Measurements from ENCODE around the gene MED8.

The MED8 gene

DNA sequence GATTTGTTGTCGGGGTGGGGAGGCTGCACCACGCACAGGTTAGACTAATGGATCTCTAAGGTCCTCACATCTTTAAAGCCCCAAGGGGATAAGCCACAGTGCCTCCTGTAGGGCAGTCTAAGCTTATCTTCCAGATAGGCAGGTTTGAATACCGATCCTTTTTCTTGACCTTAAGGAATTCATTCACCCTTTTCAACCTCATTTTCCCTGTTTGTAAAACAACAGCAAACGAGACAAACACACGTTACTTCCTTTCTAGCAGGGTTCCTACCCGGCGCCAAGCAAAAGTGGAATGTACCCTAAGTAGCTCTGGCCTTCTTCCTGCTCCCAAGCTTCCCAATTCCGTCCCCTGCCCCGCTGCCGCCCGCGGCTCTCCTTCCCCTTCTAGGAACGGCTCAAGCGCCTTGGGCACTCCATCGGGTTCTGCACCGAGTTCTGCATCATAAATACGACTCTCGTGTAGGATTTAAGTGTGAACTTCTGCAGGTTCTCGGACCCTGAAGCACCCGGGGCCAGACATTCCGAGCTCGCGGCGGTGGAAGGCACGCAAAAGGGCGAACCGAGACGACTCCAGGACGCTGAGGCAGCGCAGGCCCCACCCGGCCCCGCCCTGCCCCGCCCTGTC lies 31.4 kb downstream of the MED8 start:
- peak; percentile 100 for DNase-seq

- no peak for DNase-seq
These were observed 32.3 kb downstream of the MED8 start for GRCh38 chr1:43357251-43357650.

GRCh38 chr1:43354936-43355335 lies 34.7 kb downstream of the MED8 start:
- DNase-seq = no peak

GRCh38 chr1:43354471-43354870 lies 35.1 kb downstream of the MED8 start:
- no peak for DNase-seq

GRCh38 chr1:43352881-43353280 lies 36.7 kb downstream of the MED8 start:
- no peak for DNase-seq

DNA sequence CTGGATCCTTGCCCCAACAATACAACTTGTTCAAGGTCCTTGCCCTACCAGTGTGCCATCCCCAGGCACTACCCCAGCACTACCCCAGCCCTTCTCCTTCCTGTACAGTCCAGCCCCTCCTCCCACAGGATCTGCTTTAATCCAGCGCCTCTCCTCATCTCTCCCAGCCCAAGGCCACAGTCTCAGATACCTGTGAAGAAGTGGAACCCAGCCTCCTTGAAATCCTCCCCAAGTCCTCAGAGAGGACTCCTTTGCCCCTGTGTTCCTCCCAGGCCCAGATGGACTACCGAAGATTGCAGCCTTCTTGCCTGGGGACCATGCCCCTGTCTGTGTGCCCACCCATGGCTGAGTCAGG lies 37.3 kb downstream of the MED8 start:
- DNase-seq = no peak

GRCh38 chr1:43351421-43352350 lies 37.9 kb downstream of the MED8 start:
- no peak for DNase-seq

DNA sequence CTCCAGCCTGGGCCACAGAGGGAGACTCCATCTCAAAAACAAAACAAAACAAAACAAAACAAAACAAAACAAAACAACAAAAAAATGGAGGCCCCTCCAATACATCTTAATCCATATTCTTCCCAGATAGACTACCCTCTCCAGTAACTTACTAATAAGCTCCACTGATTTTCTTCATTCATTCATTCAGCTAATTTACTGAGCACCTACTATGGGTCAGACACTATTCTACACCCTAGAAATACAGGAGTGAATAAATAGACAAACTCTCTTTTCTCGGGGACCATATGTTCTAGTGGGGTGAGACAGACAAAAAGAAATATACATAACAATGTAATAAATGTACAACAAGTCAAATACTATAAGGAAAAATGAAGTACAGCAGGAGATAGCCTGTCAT lies 38.6 kb downstream of the MED8 start:
- DNase-seq = no peak

- DNase-seq = no peak
These were observed 39.9 kb downstream of the MED8 start for GRCh38 chr1:43349594-43350306.

GRCh38 chr1:43348809-43349593 lies 40.6 kb downstream of the MED8 start:
- peak; percentile 100 for DNase-seq

- peak; percentile 100 for DNase-seq
These were observed 41.2 kb downstream of the MED8 start for GRCh38 chr1:43348343-43348808.

- no peak for DNase-seq
These were observed 43.0 kb downstream of the MED8 start for GRCh38 chr1:43346636-43347035.

GRCh38 chr1:43345120-43345519 lies 44.5 kb downstream of the MED8 start:
- DNase-seq = no peak

DNA sequence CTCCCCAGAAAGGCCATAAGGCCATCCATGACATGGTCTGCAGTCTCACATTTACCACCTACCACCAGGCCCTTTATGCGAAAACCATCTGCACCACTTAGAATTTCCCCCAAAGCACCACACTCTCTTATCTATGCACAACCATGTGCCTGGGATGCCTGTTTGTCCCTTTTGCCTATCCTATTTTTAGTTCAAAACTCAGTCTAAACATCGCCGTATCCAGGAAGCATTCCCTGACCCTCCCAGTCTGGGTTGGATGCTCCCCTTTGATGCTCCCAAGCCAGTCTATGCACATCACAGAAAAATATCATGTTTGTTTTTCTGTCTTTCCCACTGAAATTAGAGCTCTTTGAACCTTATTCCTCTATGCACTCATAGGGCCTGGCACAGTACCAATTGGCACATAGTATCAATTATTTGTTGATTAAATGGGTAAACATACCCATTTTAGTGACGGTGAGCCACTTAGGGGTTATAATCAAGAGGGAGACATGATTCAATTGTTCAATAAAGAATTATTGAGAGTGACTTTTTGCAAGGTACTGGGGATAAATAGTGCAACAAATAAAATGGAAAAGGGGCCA lies 45.2 kb downstream of the MED8 start:
- DNase-seq = no peak

DNA sequence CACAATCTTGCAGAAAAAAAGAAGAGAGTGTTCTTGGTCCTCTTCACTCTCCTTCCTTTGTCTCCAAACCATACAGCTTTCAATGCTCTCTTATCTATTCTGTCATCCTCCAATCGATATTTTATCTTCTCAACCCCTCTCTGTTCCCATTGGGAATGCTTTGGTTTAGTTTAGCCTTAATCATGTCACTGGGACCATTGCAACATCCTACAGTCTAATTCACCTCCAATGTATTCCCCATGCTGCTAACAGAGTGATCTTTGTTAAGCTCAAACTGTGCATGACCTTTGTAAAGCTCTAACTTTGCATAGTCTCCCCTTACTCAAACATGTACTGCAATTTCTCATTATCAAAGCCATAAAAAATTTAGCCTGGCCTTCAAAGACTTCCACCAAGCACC lies 49.0 kb downstream of the MED8 start:
- DNase-seq = no peak

DNA sequence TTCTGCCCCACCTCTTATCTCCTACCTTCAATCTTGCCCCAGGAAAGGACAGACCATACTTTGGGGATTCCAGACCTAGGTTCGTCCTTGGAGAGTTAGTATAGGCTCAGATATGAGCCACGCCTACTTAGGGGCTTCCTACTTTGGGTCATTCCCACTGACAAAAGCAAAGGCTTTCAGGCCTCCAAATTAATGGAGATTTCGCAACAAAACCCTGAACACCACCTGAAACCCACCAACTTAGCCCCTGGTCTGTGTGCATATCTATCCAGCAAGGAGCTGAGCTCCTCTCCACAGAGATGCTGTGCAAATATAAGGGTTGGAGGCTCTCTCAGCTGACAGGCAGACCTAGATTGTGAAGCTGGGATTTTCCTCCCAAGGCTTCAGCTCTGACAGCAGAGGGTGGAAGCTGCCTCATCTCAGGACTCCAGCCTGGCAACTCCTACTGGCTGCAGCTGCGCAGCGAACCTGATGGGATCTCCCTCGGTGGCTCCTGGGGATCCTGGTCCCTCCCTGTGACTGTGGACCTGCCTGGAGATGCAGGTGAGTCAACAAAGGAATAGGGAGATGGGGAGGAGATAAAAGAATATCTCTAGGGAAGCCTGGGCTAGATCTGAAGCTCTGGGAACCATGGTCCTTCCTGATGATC lies 49.9 kb downstream of the MED8 start:
- DNase-seq = no peak

- no peak for DNase-seq
These were observed 51.6 kb downstream of the MED8 start for GRCh38 chr1:43338001-43338400.

DNA sequence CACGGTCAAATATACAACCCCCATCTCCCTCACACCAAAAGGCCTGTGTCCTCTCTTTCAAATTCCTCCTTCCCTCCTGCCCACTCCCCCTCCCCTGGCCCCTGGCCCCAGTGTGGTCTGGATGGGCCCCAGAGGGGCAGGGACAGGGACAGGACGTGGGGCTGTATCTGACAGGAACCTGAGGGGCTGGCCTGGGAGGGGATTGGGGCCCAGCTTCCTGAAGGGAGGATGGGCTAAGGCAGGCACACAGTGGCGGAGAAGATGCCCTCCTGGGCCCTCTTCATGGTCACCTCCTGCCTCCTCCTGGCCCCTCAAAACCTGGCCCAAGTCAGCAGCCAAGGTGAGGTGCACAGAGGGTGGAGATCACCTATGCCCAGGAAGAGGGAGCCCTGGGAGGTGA lies 52.0 kb downstream of the MED8 start, which contains the start of gene MPL:
MPL (plus strand) TSS at position 231 of the 400 bp plus-strand sequence; CDS start at position 262, 31 bp downstream.
- no peak for DNase-seq

DNA sequence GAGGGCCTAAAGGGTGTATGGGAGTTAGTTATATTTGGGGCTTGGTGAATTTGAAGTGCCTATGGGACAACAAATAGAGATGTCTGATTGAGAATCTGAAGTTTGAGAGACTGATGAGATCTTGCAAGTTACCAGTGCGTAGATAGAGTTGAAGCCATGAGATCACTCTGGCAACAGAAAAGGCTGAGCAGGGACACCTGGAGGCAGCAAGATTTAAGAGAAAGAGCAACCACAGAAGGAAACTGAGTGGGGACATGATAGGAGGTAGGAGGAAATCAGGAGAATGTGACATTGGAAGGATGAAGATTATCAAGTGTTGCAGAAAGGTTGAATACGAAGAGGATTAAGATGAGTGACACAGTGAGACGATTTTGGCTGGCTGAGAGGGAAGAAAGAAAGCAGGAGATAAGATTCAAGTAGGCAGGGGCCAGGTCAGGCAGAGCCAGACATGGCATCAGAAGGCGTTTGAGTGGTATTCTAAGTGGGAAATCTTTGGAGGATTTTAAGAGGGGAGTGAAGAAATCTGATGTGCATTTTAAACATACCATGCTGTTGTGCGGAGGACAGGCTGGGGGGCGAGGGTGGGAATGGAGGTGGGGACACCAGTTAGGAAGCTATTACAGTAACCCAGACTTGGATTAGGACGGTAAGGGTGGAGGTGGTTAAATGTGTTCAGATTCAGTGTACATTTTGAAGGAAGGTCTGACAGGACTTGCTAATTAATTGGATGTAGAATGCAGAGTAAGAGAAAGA lies 55.0 kb downstream of the MED8 start:
- no peak for DNase-seq

All from NCI-H510A treated with DMSO at 0.1 percent for 48 hours (cell line).